Neuronal stem cell (in vitro differentiated cells): Measurements from ENCODE around the gene DRG1.

Experiments
- DNase-seq: peaks from one replicate; pipeline ENCODE4 v3.0.0-alpha.2; 2013; ENCODE audit warnings: low spot score
- H2AFZ ChIP-seq: one replicate; pipeline ENCODE4 v1.6.1; 2013; ENCODE audit warnings: mild to moderate bottlenecking, low read length, inconsistent platforms
- H2AK5ac ChIP-seq: 2 replicates; pipeline ENCODE4 v1.6.1; 2013; ENCODE audit warnings: low read depth, mild to moderate bottlenecking, inconsistent platforms, low read length, moderate library complexity, mixed read lengths
- H2BK120ac ChIP-seq: 2 replicates; pipeline ENCODE4 v1.6.1; 2013; ENCODE audit warnings: low read depth, mild to moderate bottlenecking, inconsistent platforms, low read length, moderate library complexity, mixed read lengths
- H2BK12ac ChIP-seq: one replicate; pipeline ENCODE4 v1.6.1; 2013; ENCODE audit warnings: low read length, inconsistent platforms
- H2BK15ac ChIP-seq: 2 replicates; pipeline ENCODE4 v1.6.1; 2013; ENCODE audit warnings: mild to moderate bottlenecking, low read length, inconsistent platforms, mixed read lengths
- H2BK5ac ChIP-seq: one replicate; pipeline ENCODE4 v1.6.1; 2013; ENCODE audit warnings: inconsistent platforms, mild to moderate bottlenecking, low read length, moderate library complexity
- H3K14ac ChIP-seq: one replicate; pipeline ENCODE4 v1.6.1; 2013; ENCODE audit warnings: low read length, inconsistent platforms
- H3K18ac ChIP-seq: 2 replicates; pipeline ENCODE4 v1.6.1; 2013; ENCODE audit warnings: low read length, inconsistent platforms
- H3K23ac ChIP-seq: 2 replicates; pipeline ENCODE4 v1.6.1; 2013; ENCODE audit warnings: low read depth, mild to moderate bottlenecking, mixed read lengths, low read length, inconsistent platforms; ENCODE audit not compliant: poor library complexity
- H3K27ac ChIP-seq: replicated peaks from 3 replicates; pipeline ENCODE4 v1.5.1; 2013; ENCODE audit warnings: low read length, inconsistent platforms
- H3K27me3 ChIP-seq, 3 experiments: 2 replicates each; pipeline ENCODE4 v1.6.1; 2013; ENCODE audit warnings: low read length in 3 of 3, mild to moderate bottlenecking in 2 of 3, inconsistent platforms in 1 of 3, low read depth in 1 of 3, mixed read lengths in 1 of 3, moderate library complexity in 1 of 3; ENCODE audit not compliant: control insufficient read depth in 3 of 3, insufficient read depth in 3 of 3
- H3K36me3 ChIP-seq, 2 donors: replicated peaks in 1 of 2; 2 replicates each; pipeline ENCODE4 v1.6.1; 2013; ENCODE audit warnings: low read length in 2 of 2; ENCODE audit not compliant: control insufficient read depth in 2 of 2, insufficient read depth in 2 of 2
- H3K4ac ChIP-seq: 2 replicates; pipeline ENCODE4 v1.6.1; 2013; ENCODE audit warnings: inconsistent platforms, mild to moderate bottlenecking, low read length, moderate library complexity
- H3K4me1 ChIP-seq, 2 donors: 1 replicate in 1 of 2; 2 replicates in 1 of 2; pipeline ENCODE4 v1.6.1; 2013; ENCODE audit warnings: low read length in 2 of 2, low read depth in 1 of 2; ENCODE audit not compliant: control insufficient read depth in 2 of 2, insufficient read depth in 1 of 2
- H3K4me2 ChIP-seq: one replicate; pipeline ENCODE4 v1.6.1; 2013; ENCODE audit warnings: mild to moderate bottlenecking, low read length, inconsistent platforms; ENCODE audit not compliant: insufficient read depth, poor library complexity, severe bottlenecking
- H3K4me3 ChIP-seq, 2 donors: 2 replicates each; pipeline ENCODE4 v1.5.1; 2013; ENCODE audit warnings: low read length in 2 of 2, mild to moderate bottlenecking in 2 of 2, inconsistent platforms in 1 of 2, moderate library complexity in 1 of 2
- H3K79me1 ChIP-seq: one replicate; pipeline ENCODE4 v1.6.1; 2013; ENCODE audit warnings: low read depth, mild to moderate bottlenecking, inconsistent platforms, low read length, moderate library complexity
- H3K9ac ChIP-seq: one replicate; pipeline ENCODE4 v1.6.1; 2013; ENCODE audit warnings: mild to moderate bottlenecking, low read depth, low read length, inconsistent platforms; ENCODE audit not compliant: poor library complexity
- H3K9me3 ChIP-seq, 2 donors: replicated peaks in 1 of 2; 2 replicates each; pipeline versions ENCODE3 to v1.6.1; 2013; ENCODE audit warnings: low read length in 2 of 2, mild to moderate bottlenecking in 2 of 2, inconsistent platforms in 1 of 2, low read depth in 1 of 2, mixed read lengths in 1 of 2, moderate library complexity in 1 of 2; ENCODE audit not compliant: control insufficient read depth in 2 of 2, insufficient read depth in 1 of 2
- H4K8ac ChIP-seq: one replicate; pipeline ENCODE4 v1.6.1; 2013; ENCODE audit warnings: low read depth, mild to moderate bottlenecking, inconsistent platforms, low read length, moderate library complexity
- H4K91ac ChIP-seq: one replicate; pipeline ENCODE4 v1.6.1; 2013; ENCODE audit warnings: low read length, low read depth, mild to moderate bottlenecking, inconsistent platforms; ENCODE audit not compliant: poor library complexity
- WGBS, 2 donors: extraction: QIAGEN DNeasy Blood & Tissue Kit; methylation state at CpG; one replicate each; pipeline ENCODE4 v1.1.7; 2013; ENCODE audit warnings: missing lambda C conversion rate in 2 of 2, mixed read lengths in 1 of 2; ENCODE audit not compliant: insufficient read length in 2 of 2, insufficient replicate concordance in 1 of 2; ENCODE audit errors: extremely low coverage in 2 of 2; 5-methylcytosine and 5-hydroxymethylcytosine counted together

Gene DRG1

DNA sequence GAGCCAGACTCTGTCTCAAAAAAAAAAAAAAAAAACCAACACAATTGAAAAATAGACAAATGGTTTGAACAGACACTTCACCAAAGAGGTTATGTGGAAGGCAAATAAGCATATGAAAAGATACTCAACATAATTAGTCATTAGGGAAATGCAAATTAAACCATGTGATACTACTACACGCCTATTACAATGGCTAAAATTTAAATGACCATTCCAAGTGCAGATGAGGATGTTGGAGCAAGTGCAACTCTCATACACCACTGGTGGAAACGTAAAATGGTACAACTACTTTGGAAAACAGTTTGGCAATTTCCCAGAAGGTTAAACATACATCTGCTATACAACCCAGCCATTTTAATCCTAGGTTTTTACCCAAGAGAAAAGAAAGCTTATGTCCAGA, 65.9 kb downstream of the DRG1 start:
- H3K18ac ChIP-seq, result no peak overlapping the region
- peaks cover 21 to 83% of the 10 kb centered on the region in 2 donors for H3K36me3 ChIP-seq
- no peak overlapping the region for H2AK5ac ChIP-seq
- no peak overlapping the region for H2AFZ ChIP-seq
- H3K23ac ChIP-seq, result no peak overlapping the region
- no peak overlapping the region for H4K8ac ChIP-seq
- H4K91ac ChIP-seq, result no peak overlapping the region
- DNase-seq, result no peak
- no peaks in the 10 kb centered on the region for H3K9me3 ChIP-seq
- no peak overlapping the region for H3K4me3 ChIP-seq
- no peak overlapping the region for H3K4me2 ChIP-seq
- no peak overlapping the region for H2BK120ac ChIP-seq
- H3K4ac ChIP-seq, result no peak overlapping the region
- H3K4me1 ChIP-seq, result no peaks in the 10 kb centered on the region
- H3K14ac ChIP-seq, result no peak overlapping the region
- H3K27me3 ChIP-seq, result no peaks in the 10 kb centered on the region
- H2BK15ac ChIP-seq, result no peak overlapping the region
- no peak overlapping the region for H2BK12ac ChIP-seq
- no peak overlapping the region for H2BK5ac ChIP-seq
- H3K9ac ChIP-seq, result no peak overlapping the region
- no peak overlapping the region for H3K27ac ChIP-seq
- WGBS, 2 donors, result no CpG with 5 or more reads among the region's 2 CpGs
- H3K79me1 ChIP-seq, result no peaks in the 10 kb centered on the region

- Histone ChIP-seq H2BK15ac (no peak overlapping the region), H3K4me2 (no peak overlapping the region), H3K14ac (no peak overlapping the region), H3K36me3 (peaks cover 8 to 85% of the 10 kb centered on the region in 2 donors), H3K79me1 (peaks cover 3% of the 10 kb centered on the region), H2BK5ac (no peak overlapping the region), H2AK5ac (no peak overlapping the region), H3K23ac (no peak overlapping the region), H3K27me3 (no peaks in the 10 kb centered on the region), H3K9me3 (no peaks in the 10 kb centered on the region), H3K9ac (no peak overlapping the region), H2AFZ (no peak overlapping the region), H3K4me1 (no peaks in the 10 kb centered on the region), H3K4ac (no peak overlapping the region), H3K4me3 (no peak overlapping the region), H3K18ac (no peak overlapping the region), H4K91ac (no peak overlapping the region), H2BK12ac (no peak overlapping the region), H3K27ac (no peak overlapping the region), H2BK120ac (no peak overlapping the region), H4K8ac (no peak overlapping the region)
- WGBS, 2 donors, result no CpG with 5 or more reads among the region's 2 CpGs
- no peak for DNase-seq
Measured at GRCh38 chr22:31474743-31475142, 75.3 kb downstream of the DRG1 start.

GRCh38 chr22:31475800-31476199, 76.4 kb downstream of the DRG1 start:
- no peak overlapping the region for H3K9ac ChIP-seq
- no peak overlapping the region for H2BK15ac ChIP-seq
- H3K27me3 ChIP-seq, result no peaks in the 10 kb centered on the region
- H4K91ac ChIP-seq, result no peak overlapping the region
- peaks cover 3% of the 10 kb centered on the region for H3K79me1 ChIP-seq
- no peak overlapping the region for H2AFZ ChIP-seq
- no peak overlapping the region for H4K8ac ChIP-seq
- DNase-seq, result no peak
- H3K4me3 ChIP-seq, result no peak overlapping the region
- no peak overlapping the region for H2BK5ac ChIP-seq
- H3K4me1 ChIP-seq, result no peaks in the 10 kb centered on the region
- no peak overlapping the region for H3K4ac ChIP-seq
- H3K27ac ChIP-seq, result no peak overlapping the region
- H2BK120ac ChIP-seq, result no peak overlapping the region
- no peak overlapping the region for H2BK12ac ChIP-seq
- H3K4me2 ChIP-seq, result no peak overlapping the region
- no peak overlapping the region for H3K14ac ChIP-seq
- no peak overlapping the region for H3K18ac ChIP-seq
- peaks cover 6 to 90% of the 10 kb centered on the region in 2 donors for H3K36me3 ChIP-seq
- WGBS, 2 donors, result no CpG with 5 or more reads among the region's 3 CpGs
- H3K23ac ChIP-seq, result no peak overlapping the region
- no peaks in the 10 kb centered on the region for H3K9me3 ChIP-seq
- H2AK5ac ChIP-seq, result no peak overlapping the region

DNA sequence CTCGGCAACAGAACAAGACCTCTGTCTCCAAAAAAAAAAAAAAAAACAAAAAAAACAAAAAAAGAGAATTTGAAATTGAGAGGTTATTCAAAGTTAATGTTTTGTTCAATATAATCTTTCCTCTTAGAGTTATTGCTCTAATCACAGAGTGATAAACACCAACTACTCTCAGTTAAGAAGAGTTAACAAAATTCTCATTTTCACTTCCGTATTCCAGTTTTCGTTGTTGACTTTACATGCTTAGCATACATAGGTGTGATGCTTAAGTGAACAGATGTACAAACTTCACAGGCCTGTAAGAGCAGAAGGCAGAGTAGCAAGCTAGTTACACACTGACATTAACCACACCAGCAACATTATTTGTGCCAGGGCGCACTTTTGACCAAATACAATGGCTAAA, 77.9 kb downstream of the DRG1 start:
- Histone ChIP-seq H3K9ac (no peak overlapping the region), H4K8ac (no peak overlapping the region), H3K9me3 (no peaks in the 10 kb centered on the region), H2BK15ac (no peak overlapping the region), H3K27ac (no peak overlapping the region), H3K14ac (no peak overlapping the region), H4K91ac (no peak overlapping the region), H3K36me3 (peaks cover 12 to 90% of the 10 kb centered on the region in 2 donors), H3K18ac (no peak overlapping the region), H2BK5ac (no peak overlapping the region), H2AK5ac (no peak overlapping the region), H3K4me1 (no peaks in the 10 kb centered on the region), H3K4ac (no peak overlapping the region), H3K79me1 (peaks cover 3% of the 10 kb centered on the region), H3K27me3 (no peaks in the 10 kb centered on the region), H2BK12ac (no peak overlapping the region), H2BK120ac (no peak overlapping the region), H3K4me3 (no peak overlapping the region), H3K23ac (no peak overlapping the region), H2AFZ (no peak overlapping the region), H3K4me2 (no peak overlapping the region)
- WGBS, 2 donors, result no CpG with 5 or more reads among the region's 4 CpGs
- DNase-seq, result no peak
